ENCODE data around the gene ATG101. TPM values are rescaled to one million over a fixed set of nuclear protein-coding genes. Genes with fewer than 3 reads are reported as not detected.

Gene ATG101
- 32.1 and 34.3 TPM in 2 replicates for total RNA-seq
- long read RNA-seq, transcript ATG101-201 (4 exons, 1,439 nt): major isoform, 31 of 43 reads
- long read RNA-seq, transcript ATG101-207 (4 exons, 846 nt): minor isoform, 5 of 43 reads
- long read RNA-seq, partial matches to known transcripts: 3 of 43 reads
- long read RNA-seq, other reads (novel, unspliced or antisense): 4 of 43 reads

DNA sequence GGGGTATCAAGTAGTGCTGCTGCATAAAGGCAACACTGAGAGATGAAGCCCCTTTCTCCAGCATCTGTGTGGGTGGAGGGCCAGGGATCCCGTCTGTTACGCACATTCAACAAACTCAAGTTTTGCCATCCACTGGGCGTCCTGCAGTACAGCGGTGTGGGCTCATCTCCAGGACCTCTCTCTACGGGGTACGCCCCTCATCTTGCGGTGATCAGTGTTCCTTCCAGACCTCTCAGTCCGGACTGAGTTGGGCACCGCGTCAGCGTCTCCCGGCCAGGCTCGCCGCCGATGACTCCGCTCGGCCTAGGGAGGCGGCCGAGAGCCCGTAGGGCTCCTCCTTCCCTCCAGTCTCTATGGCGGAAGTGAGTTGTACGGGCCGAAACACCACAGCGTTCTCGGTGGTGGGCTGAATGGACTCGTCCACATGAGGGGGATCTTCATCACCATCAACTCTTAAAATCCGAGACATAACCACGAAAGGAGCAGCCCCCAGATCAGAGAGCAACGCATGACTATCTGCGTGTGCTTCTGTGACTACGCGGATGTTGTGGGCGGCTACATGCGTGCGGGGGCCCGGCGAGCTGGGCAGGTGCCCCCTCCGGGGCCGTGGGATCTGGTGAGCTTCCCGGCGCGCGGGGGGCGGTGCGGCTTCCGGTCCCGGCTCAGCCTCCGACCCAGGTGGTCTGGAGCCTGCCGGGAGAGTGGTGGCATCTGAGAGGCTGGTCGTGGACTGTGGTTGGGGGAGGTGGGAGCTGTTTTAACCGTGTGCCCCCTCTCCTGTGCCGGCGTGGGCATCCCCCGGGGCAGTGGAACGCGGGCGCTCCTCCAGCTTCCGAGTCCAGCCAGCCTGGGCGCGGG is at the start of gene ATG101:
TSS of gene ATG101 (plus strand) at position 652 of the 858 bp plus-strand sequence. CDS start 3,673 bp downstream, outside the sequence.
- H3K4me1 Mint-ChIP-seq: peaks cover 63% of the 10 kb centered on the region
- peak within 1 kb of the TSS; percentile 93 for H3K4me3 Mint-ChIP-seq
- H3K36me3 Mint-ChIP-seq (ENCODE audit: low read depth): peaks cover 9% of the 10 kb centered on the region
- TF ChIP-seq, protein P1, sequence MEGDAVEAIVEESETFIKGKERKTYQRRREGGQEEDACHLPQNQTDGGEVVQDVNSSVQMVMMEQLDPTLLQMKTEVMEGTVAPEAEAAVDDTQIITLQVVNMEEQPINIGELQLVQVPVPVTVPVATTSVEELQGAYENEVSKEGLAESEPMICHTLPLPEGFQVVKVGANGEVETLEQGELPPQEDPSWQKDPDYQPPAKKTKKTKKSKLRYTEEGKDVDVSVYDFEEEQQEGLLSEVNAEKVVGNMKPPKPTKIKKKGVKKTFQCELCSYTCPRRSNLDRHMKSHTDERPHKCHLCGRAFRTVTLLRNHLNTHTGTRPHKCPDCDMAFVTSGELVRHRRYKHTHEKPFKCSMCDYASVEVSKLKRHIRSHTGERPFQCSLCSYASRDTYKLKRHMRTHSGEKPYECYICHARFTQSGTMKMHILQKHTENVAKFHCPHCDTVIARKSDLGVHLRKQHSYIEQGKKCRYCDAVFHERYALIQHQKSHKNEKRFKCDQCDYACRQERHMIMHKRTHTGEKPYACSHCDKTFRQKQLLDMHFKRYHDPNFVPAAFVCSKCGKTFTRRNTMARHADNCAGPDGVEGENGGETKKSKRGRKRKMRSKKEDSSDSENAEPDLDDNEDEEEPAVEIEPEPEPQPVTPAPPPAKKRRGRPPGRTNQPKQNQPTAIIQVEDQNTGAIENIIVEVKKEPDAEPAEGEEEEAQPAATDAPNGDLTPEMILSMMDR (conservative IDR thresholded peaks at IDR 0.05): peak; percentile 63
- H3K27ac Mint-ChIP-seq (ENCODE audit: unreplicated experiment): peak within 1 kb of the TSS; percentile 100
- peak; percentile 81 for DNase-seq (ENCODE audit: low read depth, low spot score)
- H3K9me3 Mint-ChIP-seq: peaks cover 3% of the 10 kb centered on the region
- no peaks in the 10 kb centered on the region for H3K27me3 Mint-ChIP-seq (ENCODE audit: low read depth)

DNA sequence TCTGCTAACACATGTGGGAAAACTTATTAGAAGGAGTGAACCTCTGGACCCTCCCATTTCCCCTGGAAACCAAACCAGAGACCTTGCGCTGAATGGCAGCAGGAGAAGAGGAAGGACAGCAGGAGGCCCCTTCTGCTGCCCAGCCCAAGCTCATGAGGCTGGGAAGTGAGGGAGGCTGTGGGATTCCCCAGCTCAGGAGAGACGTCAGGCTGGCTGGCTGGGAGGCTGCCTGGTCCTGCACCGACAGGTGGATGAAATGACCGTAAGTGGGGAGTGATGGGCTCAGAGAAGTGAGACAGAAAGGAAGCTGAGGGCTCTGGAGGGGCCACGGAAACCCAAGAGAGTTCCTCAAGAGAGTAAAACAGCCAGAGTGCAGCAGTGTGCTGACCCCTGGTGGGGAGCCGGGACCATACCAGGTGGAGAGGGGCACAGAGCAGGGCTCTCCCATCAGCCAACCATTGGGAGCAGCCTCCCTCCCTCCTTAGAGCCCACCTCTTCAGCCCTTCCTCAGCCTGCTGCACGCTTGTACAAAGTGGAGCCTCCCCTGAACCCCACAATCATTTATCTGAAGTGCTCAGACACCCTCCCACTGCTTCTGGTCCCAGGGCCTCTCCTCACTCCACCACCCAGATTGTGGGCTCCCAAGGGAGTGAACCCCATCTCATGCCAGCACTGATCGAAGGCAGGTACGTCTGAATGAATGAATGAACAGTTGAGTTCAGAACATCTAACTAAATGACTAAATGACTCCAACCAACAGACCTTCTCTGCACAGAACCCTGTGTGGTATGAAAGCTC is 49.0 kb upstream of the ATG101 start:
- Mint-ChIP-seq H3K36me3 (ENCODE audit: low read depth) (peaks cover 3% of the 10 kb centered on the region), H3K27ac (ENCODE audit: unreplicated experiment) (no peak overlapping the region), H3K4me3 (peak overlapping the region; percentile 72), H3K4me1 (peaks cover 38% of the 10 kb centered on the region), H3K9me3 (no peaks in the 10 kb centered on the region), H3K27me3 (ENCODE audit: low read depth) (peaks cover 48% of the 10 kb centered on the region)
- TF ChIP-seq, protein P1 (conservative IDR thresholded peaks at IDR 0.05): peak; percentile 76
- peak; percentile 73 for DNase-seq (ENCODE audit: low read depth, low spot score)

DNA sequence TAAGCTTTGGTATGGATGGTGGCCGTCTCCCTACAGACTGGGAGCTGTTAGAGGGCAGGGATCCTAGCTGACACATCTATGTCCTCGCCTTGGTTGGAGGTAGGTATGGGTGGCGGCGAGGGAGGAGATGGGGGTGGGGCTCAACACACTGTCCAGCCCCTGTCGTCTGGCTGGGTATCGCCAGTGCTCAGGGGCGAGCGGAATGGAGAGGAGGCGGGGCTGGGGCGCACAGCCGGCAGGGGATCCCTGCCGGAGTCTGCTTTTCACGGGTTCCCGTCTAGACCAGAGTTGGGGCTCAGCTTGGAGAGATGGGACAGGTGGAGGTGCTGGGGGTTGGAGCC is 47.0 kb upstream of the ATG101 start:
- Mint-ChIP-seq H3K4me3 (peak overlapping the region; percentile 71), H3K9me3 (no peaks in the 10 kb centered on the region), H3K4me1 (peaks cover 37% of the 10 kb centered on the region), H3K27ac (ENCODE audit: unreplicated experiment) (no peak overlapping the region), H3K27me3 (ENCODE audit: low read depth) (peaks cover 36% of the 10 kb centered on the region), H3K36me3 (ENCODE audit: low read depth) (no peaks in the 10 kb centered on the region)
- no peak for DNase-seq (ENCODE audit: low read depth, low spot score)
- TF ChIP-seq, protein P1 (conservative IDR thresholded peaks at IDR 0.05): no peak

- DNase-seq (ENCODE audit: low read depth, low spot score): peak; percentile 92
- TF ChIP-seq, protein P1 (conservative IDR thresholded peaks at IDR 0.05): peak; percentile 96
- peak overlapping the region; percentile 71 for H3K4me3 Mint-ChIP-seq
- H3K27ac Mint-ChIP-seq (ENCODE audit: unreplicated experiment): no peak overlapping the region
- H3K36me3 Mint-ChIP-seq (ENCODE audit: low read depth): no peaks in the 10 kb centered on the region
- peaks cover 37% of the 10 kb centered on the region for H3K4me1 Mint-ChIP-seq
- H3K27me3 Mint-ChIP-seq (ENCODE audit: low read depth): peaks cover 35% of the 10 kb centered on the region
- H3K9me3 Mint-ChIP-seq: no peaks in the 10 kb centered on the region
Observed at GRCh38 chr12:52023182-52023975, 46.4 kb upstream of the ATG101 start.

Data from neural crest cell (in vitro differentiated cells).